Body of pancreas (tissue), 4 donors: ENCODE measurements around the gene CDH16.

ENCODE experiments used
- POLR2A ChIP-seq, 3 donors: fragments of 450-650 bp; IDR thresholded peaks; one replicate each; pipeline ENCODE4 v1.6.1; 2016; ENCODE audit warnings: antibody characterized with exemption in 3 of 3, mild to moderate bottlenecking in 2 of 3
- TF ChIP-seq, protein P1 (sequence below), 7 experiments: fragments of 450-650 bp in 4 of 7; fragments of 200-600 bp in 3 of 7; sonication (generic) in 3 of 7; IDR thresholded peaks; one replicate each; pipeline ENCODE4 v1.5.1; 2016 to 2019; ENCODE audit warnings: antibody characterized with exemption in 7 of 7

DNA sequence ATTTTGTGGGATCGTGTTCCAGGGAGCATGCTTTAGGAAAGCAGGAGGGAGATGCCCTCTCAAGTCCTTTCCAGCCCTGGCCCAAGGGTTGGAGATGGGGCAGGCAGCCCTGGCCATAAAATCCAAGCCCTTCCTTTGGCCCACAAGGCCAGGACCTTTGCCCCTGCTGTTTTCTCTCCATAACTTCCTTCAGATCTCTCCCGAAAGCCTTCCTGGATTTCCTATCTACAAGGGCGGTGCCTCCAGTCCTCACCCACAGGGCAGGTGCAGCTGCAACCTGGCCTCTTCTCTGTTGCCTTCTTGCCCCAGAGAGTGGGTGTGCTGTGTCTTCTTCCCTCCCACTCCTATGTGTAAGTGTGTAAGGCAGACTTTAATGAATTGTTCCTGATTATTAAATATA, 46.8 kb downstream of the CDH16 start:
- TF ChIP-seq, protein P1, sequence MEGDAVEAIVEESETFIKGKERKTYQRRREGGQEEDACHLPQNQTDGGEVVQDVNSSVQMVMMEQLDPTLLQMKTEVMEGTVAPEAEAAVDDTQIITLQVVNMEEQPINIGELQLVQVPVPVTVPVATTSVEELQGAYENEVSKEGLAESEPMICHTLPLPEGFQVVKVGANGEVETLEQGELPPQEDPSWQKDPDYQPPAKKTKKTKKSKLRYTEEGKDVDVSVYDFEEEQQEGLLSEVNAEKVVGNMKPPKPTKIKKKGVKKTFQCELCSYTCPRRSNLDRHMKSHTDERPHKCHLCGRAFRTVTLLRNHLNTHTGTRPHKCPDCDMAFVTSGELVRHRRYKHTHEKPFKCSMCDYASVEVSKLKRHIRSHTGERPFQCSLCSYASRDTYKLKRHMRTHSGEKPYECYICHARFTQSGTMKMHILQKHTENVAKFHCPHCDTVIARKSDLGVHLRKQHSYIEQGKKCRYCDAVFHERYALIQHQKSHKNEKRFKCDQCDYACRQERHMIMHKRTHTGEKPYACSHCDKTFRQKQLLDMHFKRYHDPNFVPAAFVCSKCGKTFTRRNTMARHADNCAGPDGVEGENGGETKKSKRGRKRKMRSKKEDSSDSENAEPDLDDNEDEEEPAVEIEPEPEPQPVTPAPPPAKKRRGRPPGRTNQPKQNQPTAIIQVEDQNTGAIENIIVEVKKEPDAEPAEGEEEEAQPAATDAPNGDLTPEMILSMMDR (IDR thresholded peaks at IDR 0.05): no peak
- TF ChIP-seq POLR2A (IDR thresholded peaks at IDR 0.05): no peak
